ENCODE data around the gene CLEC16A.

CLEC16A gene

DNA sequence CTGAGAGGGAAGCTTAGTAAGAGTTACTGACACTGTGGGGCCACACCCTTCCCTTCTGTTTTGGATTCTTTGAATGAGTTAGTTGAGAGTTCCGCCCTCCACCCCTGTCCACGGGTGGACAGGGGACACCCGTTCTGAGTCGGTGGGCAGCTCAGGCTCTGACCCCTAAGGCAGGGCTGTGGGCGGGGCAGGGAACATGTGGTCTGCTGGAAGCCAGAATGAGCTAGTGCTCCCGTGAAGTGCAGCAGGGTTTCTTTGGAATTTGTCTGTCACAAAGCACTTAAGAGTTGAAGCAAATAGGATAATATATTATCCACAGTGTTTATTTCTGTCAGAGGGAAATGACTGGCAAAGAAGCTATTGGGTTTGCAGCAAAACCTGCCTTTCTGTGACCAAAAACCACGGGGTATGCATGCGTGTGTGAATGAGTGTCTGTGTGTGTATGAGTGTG, 90.1 kb downstream of the CLEC16A start:
- no peak overlapping the region for H3K27ac ChIP-seq (ENCODE audit: low read depth, low read length)
- H3K56ac ChIP-seq (ENCODE audit: low read length): peak overlapping the region; percentile 88
- H3K36me3 ChIP-seq (ENCODE audit: control insufficient read depth, insufficient read depth, low read length): no peaks in the 10 kb centered on the region
- no peak overlapping the region for H3K4ac ChIP-seq (ENCODE audit: low read depth, low read length)
- peaks cover 19% of the 10 kb centered on the region for H3K4me1 ChIP-seq (ENCODE audit: control insufficient read depth, low read depth, low read length)
- no peak overlapping the region for H2BK5ac ChIP-seq (ENCODE audit: low read length)
- H3K18ac ChIP-seq (ENCODE audit: low read length): no peak overlapping the region
- H3K79me2 ChIP-seq (ENCODE audit: control insufficient read depth, insufficient read depth, low read length): no peaks in the 10 kb centered on the region
- H3K23ac ChIP-seq (ENCODE audit: low read length): no peak overlapping the region
- no peak for DNase-seq
- H3K79me1 ChIP-seq (ENCODE audit: low read length): peaks cover 2% of the 10 kb centered on the region
- no peak overlapping the region for H2BK15ac ChIP-seq (replicated peaks; ENCODE audit: low read depth)
- H4K5ac ChIP-seq (ENCODE audit: low read length): no peak overlapping the region
- no peak overlapping the region for H3K9ac ChIP-seq (ENCODE audit: low read length)
- no peak overlapping the region for H3K4me3 ChIP-seq (ENCODE audit: low read length)
- H2BK120ac ChIP-seq (ENCODE audit: low read depth, low read length): no peak overlapping the region
- no peak overlapping the region for H4K8ac ChIP-seq (ENCODE audit: low read depth, low read length)
- H3K4me2 ChIP-seq (ENCODE audit: low read length): no peak overlapping the region
- no peaks in the 10 kb centered on the region for H3K27me3 ChIP-seq (ENCODE audit: insufficient read depth, low read length, poor library complexity)
- WGBS (ENCODE audit: extremely low coverage, insufficient coverage, low lambda C conversion rate): no CpG with 5 or more reads among the region's 8 CpGs
- H2AK5ac ChIP-seq (ENCODE audit: low read length): no peak overlapping the region

DNA sequence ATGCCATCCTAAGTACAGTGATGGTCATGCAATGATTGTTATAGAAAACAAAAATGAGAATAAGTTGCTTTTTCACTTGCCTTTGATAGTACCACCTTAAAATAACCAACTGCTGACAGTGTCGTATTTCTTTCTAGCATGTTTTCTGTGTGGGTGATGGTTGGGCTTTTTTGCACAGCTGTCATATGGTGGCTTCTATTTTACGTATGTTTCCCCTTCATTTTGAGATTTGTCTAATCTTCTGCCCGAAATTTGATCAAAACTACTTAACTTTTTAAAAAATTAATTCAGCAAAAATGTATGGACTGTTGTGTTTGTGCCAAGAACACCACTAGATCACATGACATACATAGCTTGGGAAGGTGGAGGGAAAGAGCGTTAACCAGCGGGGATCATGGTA, 90.7 kb downstream of the CLEC16A start:
- Histone ChIP-seq H4K8ac (ENCODE audit: low read depth, low read length) (no peak overlapping the region), H3K23ac (ENCODE audit: low read length) (no peak overlapping the region), H3K4ac (ENCODE audit: low read depth, low read length) (no peak overlapping the region), H3K79me1 (ENCODE audit: low read length) (peaks cover 2% of the 10 kb centered on the region), H3K4me3 (ENCODE audit: low read length) (no peak overlapping the region), H3K27me3 (ENCODE audit: insufficient read depth, low read length, poor library complexity) (no peaks in the 10 kb centered on the region), H2BK120ac (ENCODE audit: low read depth, low read length) (no peak overlapping the region), H3K79me2 (ENCODE audit: control insufficient read depth, insufficient read depth, low read length) (no peaks in the 10 kb centered on the region), H3K56ac (ENCODE audit: low read length) (peak overlapping the region; percentile 46), H3K18ac (ENCODE audit: low read length) (no peak overlapping the region), H3K4me1 (ENCODE audit: control insufficient read depth, low read depth, low read length) (peaks cover 19% of the 10 kb centered on the region), H2AK5ac (ENCODE audit: low read length) (peak overlapping the region; percentile 72), H3K4me2 (ENCODE audit: low read length) (no peak overlapping the region), H2BK15ac (replicated peaks; ENCODE audit: low read depth) (no peak overlapping the region), H2BK5ac (ENCODE audit: low read length) (no peak overlapping the region), H3K27ac (ENCODE audit: low read depth, low read length) (no peak overlapping the region), H3K9ac (ENCODE audit: low read length) (no peak overlapping the region), H3K36me3 (ENCODE audit: control insufficient read depth, insufficient read depth, low read length) (no peaks in the 10 kb centered on the region), H4K5ac (ENCODE audit: low read length) (peak overlapping the region; percentile 41)
- DNase-seq: no peak
- WGBS (ENCODE audit: extremely low coverage, insufficient coverage, low lambda C conversion rate): no CpG with 5 or more reads among the region's 5 CpGs

DNA sequence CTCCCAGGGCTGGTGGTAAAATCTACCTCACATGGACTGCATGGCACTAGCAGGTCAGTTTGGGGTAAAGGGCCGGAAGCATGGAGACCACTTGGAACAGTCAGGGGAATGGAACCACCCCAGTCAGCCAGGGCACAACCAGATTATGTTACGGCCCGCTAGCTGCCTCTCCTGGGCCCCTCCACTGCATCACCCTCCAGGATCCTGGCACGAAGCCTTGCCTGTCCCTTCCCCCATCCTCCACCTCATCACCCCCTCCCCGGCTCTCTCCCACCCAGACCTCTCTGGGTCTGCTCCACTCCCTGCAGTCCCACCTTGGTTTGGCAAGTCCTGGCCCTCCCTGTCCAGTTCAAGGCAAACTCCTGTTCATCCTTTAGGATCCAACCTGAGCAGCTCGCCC, 91.7 kb downstream of the CLEC16A start:
- Histone ChIP-seq H2BK120ac (ENCODE audit: low read depth, low read length) (peak overlapping the region; percentile 19), H3K18ac (ENCODE audit: low read length) (peak overlapping the region; percentile 20), H3K4me2 (ENCODE audit: low read length) (no peak overlapping the region), H2BK5ac (ENCODE audit: low read length) (peak overlapping the region; percentile 7), H3K9ac (ENCODE audit: low read length) (no peak overlapping the region), H3K79me2 (ENCODE audit: control insufficient read depth, insufficient read depth, low read length) (no peaks in the 10 kb centered on the region), H3K4ac (ENCODE audit: low read depth, low read length) (peak overlapping the region; percentile 28), H3K27ac (ENCODE audit: low read depth, low read length) (no peak overlapping the region), H3K56ac (ENCODE audit: low read length) (peak overlapping the region; percentile 32), H4K8ac (ENCODE audit: low read depth, low read length) (no peak overlapping the region), H3K36me3 (ENCODE audit: control insufficient read depth, insufficient read depth, low read length) (no peaks in the 10 kb centered on the region), H2BK15ac (replicated peaks; ENCODE audit: low read depth) (no peak overlapping the region), H3K79me1 (ENCODE audit: low read length) (peaks cover 2% of the 10 kb centered on the region), H2AK5ac (ENCODE audit: low read length) (peak overlapping the region; percentile 8), H3K4me3 (ENCODE audit: low read length) (no peak overlapping the region), H4K5ac (ENCODE audit: low read length) (no peak overlapping the region), H3K23ac (ENCODE audit: low read length) (no peak overlapping the region), H3K4me1 (ENCODE audit: control insufficient read depth, low read depth, low read length) (peaks cover 19% of the 10 kb centered on the region), H3K27me3 (ENCODE audit: insufficient read depth, low read length, poor library complexity) (no peaks in the 10 kb centered on the region)
- DNase-seq: no peak
- WGBS (ENCODE audit: extremely low coverage, insufficient coverage, low lambda C conversion rate): no CpG with 5 or more reads among the region's 6 CpGs

DNA sequence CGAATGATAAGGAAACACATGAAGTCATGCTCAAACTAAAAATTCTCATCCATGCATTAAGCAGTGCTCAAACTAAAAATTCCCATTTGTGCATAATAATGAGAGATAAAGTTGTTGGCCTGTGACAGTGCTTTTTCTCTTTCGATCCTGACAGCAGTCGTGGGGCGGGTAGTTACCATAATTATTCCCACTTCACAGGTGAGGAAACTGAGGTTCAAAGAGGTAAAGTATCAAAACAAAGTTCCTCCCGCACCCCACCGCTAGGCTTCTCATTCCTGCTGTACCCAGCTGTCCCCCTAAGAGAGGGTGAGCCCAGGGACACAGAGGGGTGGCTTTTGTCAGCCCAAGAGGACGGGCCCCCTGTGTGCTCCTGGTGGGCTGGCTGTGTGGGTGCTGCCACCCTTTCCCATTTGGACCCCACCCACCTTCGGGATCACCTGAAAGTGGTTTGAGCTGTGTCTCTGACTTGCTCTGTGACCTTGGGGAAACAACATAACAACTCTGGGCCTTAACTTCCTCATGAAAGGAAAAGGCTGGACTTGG, 92.6 kb downstream of the CLEC16A start:
- no peaks in the 10 kb centered on the region for H3K79me2 ChIP-seq (ENCODE audit: control insufficient read depth, insufficient read depth, low read length)
- H3K27ac ChIP-seq (ENCODE audit: low read depth, low read length): no peak overlapping the region
- H3K56ac ChIP-seq (ENCODE audit: low read length): no peak overlapping the region
- H3K4me2 ChIP-seq (ENCODE audit: low read length): no peak overlapping the region
- H3K9ac ChIP-seq (ENCODE audit: low read length): no peak overlapping the region
- no peak overlapping the region for H2BK15ac ChIP-seq (replicated peaks; ENCODE audit: low read depth)
- WGBS (ENCODE audit: extremely low coverage, insufficient coverage, low lambda C conversion rate): no CpG with 5 or more reads among the region's 8 CpGs
- no peak overlapping the region for H2BK5ac ChIP-seq (ENCODE audit: low read length)
- H3K4me3 ChIP-seq (ENCODE audit: low read length): no peak overlapping the region
- peaks cover 2% of the 10 kb centered on the region for H3K79me1 ChIP-seq (ENCODE audit: low read length)
- H3K4ac ChIP-seq (ENCODE audit: low read depth, low read length): no peak overlapping the region
- no peaks in the 10 kb centered on the region for H3K36me3 ChIP-seq (ENCODE audit: control insufficient read depth, insufficient read depth, low read length)
- H3K23ac ChIP-seq (ENCODE audit: low read length): no peak overlapping the region
- no peak overlapping the region for H2AK5ac ChIP-seq (ENCODE audit: low read length)
- peaks cover 17% of the 10 kb centered on the region for H3K4me1 ChIP-seq (ENCODE audit: control insufficient read depth, low read depth, low read length)
- no peak overlapping the region for H4K5ac ChIP-seq (ENCODE audit: low read length)
- no peak overlapping the region for H2BK120ac ChIP-seq (ENCODE audit: low read depth, low read length)
- H3K27me3 ChIP-seq (ENCODE audit: insufficient read depth, low read length, poor library complexity): no peaks in the 10 kb centered on the region
- H3K18ac ChIP-seq (ENCODE audit: low read length): no peak overlapping the region
- no peak for DNase-seq
- H4K8ac ChIP-seq (ENCODE audit: low read depth, low read length): no peak overlapping the region

DNA sequence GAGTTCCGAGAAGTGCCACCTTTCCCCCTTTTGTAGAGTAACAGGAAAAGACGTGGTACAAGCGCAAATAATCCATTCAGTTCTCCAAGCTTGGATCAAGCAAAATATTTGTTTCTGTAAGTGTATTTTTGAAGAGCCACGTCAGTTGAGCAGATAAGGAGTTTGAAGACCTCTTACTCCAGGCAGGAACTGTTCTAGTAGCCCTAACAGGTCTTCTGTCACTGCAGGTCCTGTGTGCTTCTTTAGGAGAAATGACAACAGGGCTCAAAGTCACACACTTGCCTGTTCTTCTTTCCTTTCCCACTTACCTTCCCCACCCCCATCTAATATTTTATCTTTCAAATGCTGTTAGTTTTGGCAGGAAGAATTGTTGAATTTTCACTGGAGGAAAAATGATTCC, 93.9 kb downstream of the CLEC16A start:
- Histone ChIP-seq H2BK120ac (ENCODE audit: low read depth, low read length) (no peak overlapping the region), H2BK5ac (ENCODE audit: low read length) (no peak overlapping the region), H3K27me3 (ENCODE audit: insufficient read depth, low read length, poor library complexity) (no peaks in the 10 kb centered on the region), H3K36me3 (ENCODE audit: control insufficient read depth, insufficient read depth, low read length) (no peaks in the 10 kb centered on the region), H3K9ac (ENCODE audit: low read length) (no peak overlapping the region), H3K4ac (ENCODE audit: low read depth, low read length) (no peak overlapping the region), H3K79me2 (ENCODE audit: control insufficient read depth, insufficient read depth, low read length) (no peaks in the 10 kb centered on the region), H3K4me2 (ENCODE audit: low read length) (no peak overlapping the region), H4K5ac (ENCODE audit: low read length) (no peak overlapping the region), H3K18ac (ENCODE audit: low read length) (no peak overlapping the region), H2AK5ac (ENCODE audit: low read length) (no peak overlapping the region), H3K27ac (ENCODE audit: low read depth, low read length) (no peak overlapping the region), H3K4me1 (ENCODE audit: control insufficient read depth, low read depth, low read length) (peaks cover 8% of the 10 kb centered on the region), H3K79me1 (ENCODE audit: low read length) (peaks cover 2% of the 10 kb centered on the region), H3K56ac (ENCODE audit: low read length) (no peak overlapping the region), H3K23ac (ENCODE audit: low read length) (no peak overlapping the region), H3K4me3 (ENCODE audit: low read length) (no peak overlapping the region), H2BK15ac (replicated peaks; ENCODE audit: low read depth) (no peak overlapping the region), H4K8ac (ENCODE audit: low read depth, low read length) (no peak overlapping the region)
- no peak for DNase-seq
- WGBS (ENCODE audit: extremely low coverage, insufficient coverage, low lambda C conversion rate): no CpG with 5 or more reads among the region's 4 CpGs

DNA sequence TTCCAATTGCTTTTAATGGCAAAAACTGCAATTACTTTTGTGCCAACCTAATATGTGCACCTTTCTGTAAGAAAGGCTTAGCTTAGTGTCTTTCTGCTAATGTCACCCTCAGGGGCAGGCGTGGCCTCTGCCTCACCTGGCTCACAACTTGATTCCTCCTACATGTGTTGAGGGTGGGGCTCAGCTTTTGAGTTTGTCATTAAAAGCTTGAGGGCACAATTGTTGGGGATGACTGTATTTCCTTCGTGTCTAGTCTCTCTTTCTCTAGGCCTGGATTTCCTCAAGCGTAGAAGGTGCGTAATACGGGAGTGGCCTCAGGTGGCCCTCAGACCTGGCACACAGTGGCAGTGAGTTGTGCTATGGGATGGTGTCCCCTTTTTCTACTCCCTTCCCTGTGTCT, 94.4 kb downstream of the CLEC16A start:
- no peak overlapping the region for H3K27ac ChIP-seq (ENCODE audit: low read depth, low read length)
- H4K8ac ChIP-seq (ENCODE audit: low read depth, low read length): no peak overlapping the region
- no peak overlapping the region for H3K4ac ChIP-seq (ENCODE audit: low read depth, low read length)
- no peak overlapping the region for H2BK15ac ChIP-seq (replicated peaks; ENCODE audit: low read depth)
- whole genome bisulfite sequencing (ENCODE audit: extremely low coverage, insufficient coverage, low lambda C conversion rate): no CpG with 5 or more reads among the region's 5 CpGs
- H3K18ac ChIP-seq (ENCODE audit: low read length): no peak overlapping the region
- peaks cover 3% of the 10 kb centered on the region for H3K4me1 ChIP-seq (ENCODE audit: control insufficient read depth, low read depth, low read length)
- H2AK5ac ChIP-seq (ENCODE audit: low read length): peak overlapping the region; percentile 46
- no peak overlapping the region for H2BK5ac ChIP-seq (ENCODE audit: low read length)
- no peak for DNase-seq
- H2BK120ac ChIP-seq (ENCODE audit: low read depth, low read length): no peak overlapping the region
- H3K79me2 ChIP-seq (ENCODE audit: control insufficient read depth, insufficient read depth, low read length): no peaks in the 10 kb centered on the region
- no peaks in the 10 kb centered on the region for H3K36me3 ChIP-seq (ENCODE audit: control insufficient read depth, insufficient read depth, low read length)
- H3K23ac ChIP-seq (ENCODE audit: low read length): no peak overlapping the region
- no peak overlapping the region for H4K5ac ChIP-seq (ENCODE audit: low read length)
- H3K79me1 ChIP-seq (ENCODE audit: low read length): peaks cover 2% of the 10 kb centered on the region
- H3K27me3 ChIP-seq (ENCODE audit: insufficient read depth, low read length, poor library complexity): no peaks in the 10 kb centered on the region
- no peak overlapping the region for H3K56ac ChIP-seq (ENCODE audit: low read length)
- no peak overlapping the region for H3K4me3 ChIP-seq (ENCODE audit: low read length)
- no peak overlapping the region for H3K9ac ChIP-seq (ENCODE audit: low read length)
- no peak overlapping the region for H3K4me2 ChIP-seq (ENCODE audit: low read length)
